Keratinocyte (primary cell): Measurements from ENCODE around the gene SLC22A12.

Source experiments
- CTCF ChIP-seq, 3 experiments: IDR thresholded peaks in 1 of 3; conservative IDR thresholded peaks in 1 of 3; optimal IDR thresholded peaks in 1 of 3; 2 replicates in 2 of 3; 3 replicates in 1 of 3; pipeline versions ENCODE3 to v1.5.1; 2011; ENCODE audit warnings: low read length in 3 of 3, mild to moderate bottlenecking in 3 of 3, moderate library complexity in 2 of 3, control low read depth in 1 of 3, inconsistent platforms in 1 of 3; ENCODE audit not compliant: insufficient read depth in 2 of 3; ENCODE audit errors: extremely low read depth in 1 of 3
- EZH2 ChIP-seq: IDR thresholded peaks from one replicate; pipeline ENCODE4 v1.6.1; 2012; ENCODE audit warnings: inconsistent platforms, mild to moderate bottlenecking, low read length, moderate library complexity

- TF ChIP-seq CTCF (optimal IDR thresholded peaks at IDR 0.05 in 1 of 3, IDR thresholded peaks at IDR 0.05 in 1 of 3, conservative IDR thresholded peaks at IDR 0.05 in 1 of 3; ENCODE audit: extremely low read depth in 1 of 3, insufficient read depth in 2 of 3, low read length in 3 of 3) (no peak), EZH2 (no peak)
Measured at GRCh38 chr11:64605244-64605560, 14.2 kb downstream of the SLC22A12 start.
